ENCODE data around the gene SIT1.
"Not testable (repeated sequence)": the region's sequence is repeated elsewhere in the genome, so short reads cannot be mapped to it uniquely, and the experiment has no call there.

Gene SIT1

GRCh38 chr9:35635730-35636129 is 15.0 kb downstream of the SIT1 start:
- DNase-seq, result no peak

GRCh38 chr9:35629597-35629996 is 21.1 kb downstream of the SIT1 start:
- no peak for DNase-seq

DNA sequence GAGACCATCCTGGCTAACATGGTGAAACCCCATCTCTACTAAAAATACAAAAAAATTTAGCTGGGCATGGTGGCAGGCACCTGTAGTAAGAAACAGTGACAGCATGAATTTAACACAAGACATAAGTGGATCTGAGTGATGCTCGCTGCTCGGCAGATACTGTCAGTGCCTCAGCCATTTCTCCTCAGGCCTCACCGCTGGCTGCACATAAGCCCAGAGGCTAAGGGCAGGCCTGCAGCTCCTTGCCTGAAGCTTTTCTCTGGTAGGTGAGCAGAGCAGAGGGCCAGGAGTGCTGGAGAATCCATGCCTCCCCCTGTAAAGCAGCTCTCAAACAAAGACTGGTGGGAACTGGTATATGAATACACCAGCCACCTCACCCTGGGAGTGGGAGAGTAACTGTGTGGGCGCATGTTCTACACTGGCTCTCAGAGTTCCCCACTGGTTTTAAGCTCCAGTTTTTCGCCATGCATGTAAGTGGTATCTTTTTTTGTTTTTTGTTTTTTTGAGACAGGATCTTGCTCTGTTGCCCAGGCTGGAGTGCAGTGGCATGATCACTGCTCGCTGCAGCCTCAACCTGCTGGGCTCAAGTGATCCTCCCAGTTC is 22.2 kb downstream of the SIT1 start:
- no peak for DNase-seq

GRCh38 chr9:35627575-35627974 is 23.2 kb downstream of the SIT1 start:
- DNase-seq, result no peak

GRCh38 chr9:35619800-35620158 is 31.0 kb downstream of the SIT1 start:
- no peak for DNase-seq

DNA sequence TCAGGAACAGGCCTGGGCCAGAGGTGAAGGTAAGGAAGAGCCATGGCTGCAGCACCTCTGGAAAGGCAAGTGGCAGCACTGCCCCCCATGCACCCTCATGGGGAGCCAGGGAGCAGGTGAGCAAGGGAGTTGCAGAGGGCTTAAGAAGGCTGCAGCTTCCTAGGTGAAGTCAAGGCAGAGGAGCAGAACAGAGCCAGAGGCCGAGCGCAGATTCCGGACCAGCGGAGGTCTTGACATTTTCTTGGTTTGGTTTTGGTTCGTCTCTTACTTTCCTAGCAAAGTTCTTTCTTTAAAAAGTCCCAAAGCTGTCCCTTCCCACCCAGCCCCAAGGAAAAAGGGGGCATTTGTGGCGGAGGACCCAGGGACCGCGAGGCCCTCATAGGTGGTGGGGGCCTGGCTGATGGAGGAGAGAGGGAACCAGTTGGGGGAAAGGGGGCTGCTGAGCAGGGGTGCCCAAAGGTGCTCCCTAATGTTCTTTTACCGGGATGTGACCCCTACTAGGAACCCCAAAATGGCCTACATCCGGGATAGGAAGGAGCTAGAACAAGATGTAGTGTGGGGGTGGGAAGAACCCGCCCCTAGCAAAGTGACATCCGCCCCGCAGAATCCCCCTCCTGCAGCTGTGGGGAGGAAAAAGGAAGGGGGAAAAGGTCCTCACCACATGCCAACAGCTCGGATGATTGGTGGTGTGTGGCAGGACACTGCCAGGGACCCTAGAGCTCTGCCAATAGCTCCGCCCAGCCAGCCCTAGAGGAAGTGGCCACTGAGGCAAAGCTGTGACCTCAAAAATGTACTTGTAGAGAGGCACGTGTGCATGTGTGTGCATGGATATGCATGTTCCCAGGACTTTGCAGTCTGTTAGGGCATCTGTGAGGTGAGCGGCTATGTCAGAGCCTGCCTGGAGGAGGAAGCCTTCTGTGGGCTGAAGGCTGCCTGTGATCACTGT is 31.6 kb downstream of the SIT1 start:
- no peak for DNase-seq

DNA sequence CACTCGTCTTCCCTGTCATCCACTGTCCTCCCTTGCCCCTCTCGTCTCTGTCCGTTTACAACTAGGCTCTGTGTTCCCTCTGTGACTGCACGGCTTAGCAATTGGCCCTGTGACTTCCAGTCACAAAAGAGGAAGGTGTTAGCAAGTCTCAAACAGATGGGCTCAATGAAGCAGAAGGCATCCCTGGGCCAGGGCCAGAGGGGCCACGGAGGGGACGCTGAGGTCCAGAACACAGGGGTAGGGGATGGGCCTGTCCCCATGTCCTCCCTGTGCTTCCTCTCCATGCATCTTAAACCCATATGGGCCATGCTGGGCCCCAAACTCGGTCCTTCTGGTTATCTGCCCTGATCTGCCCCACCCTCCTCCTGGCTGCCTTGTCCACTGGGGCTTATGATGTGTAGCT is 32.4 kb downstream of the SIT1 start, which contains the start of gene CD72:
Gene CD72, minus strand, starts transcription at position 89 of the 403 bp plus-strand sequence. CDS start 110 bp downstream, outside the sequence.
- no peak for DNase-seq

DNA sequence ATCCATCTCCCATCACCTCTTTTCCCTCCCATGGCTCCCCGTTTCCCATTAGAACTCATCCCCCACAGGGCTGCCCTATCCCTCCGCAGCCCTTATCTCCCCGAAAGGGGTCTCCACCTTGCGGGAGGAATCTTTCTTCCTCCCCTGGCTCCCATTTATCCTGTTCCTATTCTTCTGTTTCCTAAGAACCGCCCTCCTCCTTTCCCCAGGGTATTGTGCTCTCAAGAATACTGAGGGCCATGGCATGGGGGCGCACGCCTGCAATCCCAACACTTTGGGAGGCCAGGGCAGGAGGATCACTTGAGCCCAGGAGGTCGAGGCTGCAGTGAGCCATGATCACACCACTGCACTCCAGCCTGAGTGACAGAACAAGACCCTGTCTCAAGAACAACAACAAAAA is 33.2 kb downstream of the SIT1 start:
- DNase-seq, result no peak

DNA sequence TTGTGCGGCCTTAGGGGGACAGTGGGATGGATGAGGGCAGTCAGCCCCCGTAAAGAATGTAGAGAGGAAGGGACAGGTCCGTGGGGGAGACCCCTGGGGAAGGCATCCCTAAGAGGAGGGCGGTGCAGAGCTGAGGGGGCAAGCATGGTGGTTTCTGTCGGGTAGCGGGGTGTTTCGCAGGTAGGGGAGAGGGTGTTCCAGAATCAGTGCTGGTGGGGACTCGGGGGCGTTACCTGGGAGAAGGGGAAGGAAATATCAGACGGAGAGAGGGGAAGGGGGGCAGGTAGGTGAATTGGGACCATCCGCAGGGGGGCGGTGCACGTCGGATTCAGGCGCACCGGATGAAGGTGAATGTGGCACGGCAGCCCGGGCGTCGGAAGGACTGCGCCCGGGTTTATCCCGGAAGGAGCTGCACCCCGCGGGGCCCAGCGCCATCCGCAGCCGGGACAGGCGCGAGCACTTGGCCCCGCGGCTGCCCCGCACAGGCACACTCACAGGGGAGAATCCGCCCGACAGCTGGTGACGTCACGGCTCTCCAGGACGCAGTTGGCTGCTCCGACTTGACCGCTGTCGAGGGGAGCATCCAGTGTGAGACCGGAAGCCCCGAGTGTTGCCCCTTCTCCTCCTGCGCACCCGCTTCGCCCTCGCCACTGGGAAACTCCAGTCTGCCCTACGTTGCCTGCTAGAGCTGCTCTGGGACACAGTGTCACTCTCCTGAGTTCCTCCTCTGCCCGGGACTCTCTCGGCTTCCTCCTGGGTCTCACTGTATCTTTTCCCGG is 33.9 kb downstream of the SIT1 start:
- no peak for DNase-seq

- DNase-seq, result no peak
Measured at GRCh38 chr9:35615981-35616680, 34.6 kb downstream of the SIT1 start.

DNA sequence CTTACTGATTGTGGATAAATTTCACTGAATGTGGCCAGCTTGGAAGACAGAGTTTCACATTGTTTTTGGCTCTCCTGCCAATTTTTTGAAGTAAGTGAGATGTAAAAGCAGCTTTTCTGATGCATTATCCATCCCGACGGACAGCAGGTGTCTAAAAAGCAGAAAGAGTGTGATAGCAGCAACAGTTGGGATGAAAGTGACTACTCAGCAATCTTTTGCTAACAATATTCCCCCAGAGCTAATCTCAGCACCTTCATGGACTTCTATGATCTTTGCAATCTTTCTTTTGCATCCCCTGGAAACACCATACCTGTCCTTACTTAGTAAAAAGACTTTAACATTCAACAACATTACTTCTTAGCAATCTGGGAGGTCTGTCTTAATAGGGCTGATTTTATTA is 37.9 kb downstream of the SIT1 start:
- DNase-seq, result no peak

- DNase-seq, result not testable (repeated sequence)
Measured at GRCh38 chr9:35612066-35612465, 38.7 kb downstream of the SIT1 start.

DNA sequence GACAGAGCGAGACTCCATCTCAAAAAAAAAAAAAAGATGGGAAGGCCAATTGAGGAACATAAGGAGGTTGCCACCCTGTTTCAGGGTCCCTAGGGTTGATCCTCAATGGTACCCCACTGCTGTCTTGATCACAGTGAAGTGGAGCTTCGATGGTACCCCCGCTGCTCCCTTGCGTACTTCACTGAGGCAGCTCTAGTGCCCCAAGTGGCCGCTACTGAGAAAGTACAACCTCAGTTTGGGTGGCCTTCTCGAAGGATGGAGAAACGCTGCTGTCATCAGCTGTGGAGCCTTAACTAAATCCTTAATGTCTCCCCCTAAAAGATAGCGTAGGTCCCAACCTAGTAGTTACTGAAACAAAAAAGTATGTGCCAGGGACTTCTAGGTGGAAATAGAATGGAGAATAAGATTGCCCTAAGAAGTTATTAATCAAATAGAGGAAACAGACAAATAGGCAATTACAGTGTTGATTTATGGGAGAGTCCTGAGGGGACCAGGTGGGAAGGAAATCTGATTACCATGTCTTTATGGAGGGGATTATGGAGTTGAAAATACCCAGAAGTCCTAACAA is 39.4 kb downstream of the SIT1 start:
- peak; percentile 11 for DNase-seq

- DNase-seq, result no peak
Measured at GRCh38 chr9:35609820-35610163, 40.9 kb downstream of the SIT1 start.

DNA sequence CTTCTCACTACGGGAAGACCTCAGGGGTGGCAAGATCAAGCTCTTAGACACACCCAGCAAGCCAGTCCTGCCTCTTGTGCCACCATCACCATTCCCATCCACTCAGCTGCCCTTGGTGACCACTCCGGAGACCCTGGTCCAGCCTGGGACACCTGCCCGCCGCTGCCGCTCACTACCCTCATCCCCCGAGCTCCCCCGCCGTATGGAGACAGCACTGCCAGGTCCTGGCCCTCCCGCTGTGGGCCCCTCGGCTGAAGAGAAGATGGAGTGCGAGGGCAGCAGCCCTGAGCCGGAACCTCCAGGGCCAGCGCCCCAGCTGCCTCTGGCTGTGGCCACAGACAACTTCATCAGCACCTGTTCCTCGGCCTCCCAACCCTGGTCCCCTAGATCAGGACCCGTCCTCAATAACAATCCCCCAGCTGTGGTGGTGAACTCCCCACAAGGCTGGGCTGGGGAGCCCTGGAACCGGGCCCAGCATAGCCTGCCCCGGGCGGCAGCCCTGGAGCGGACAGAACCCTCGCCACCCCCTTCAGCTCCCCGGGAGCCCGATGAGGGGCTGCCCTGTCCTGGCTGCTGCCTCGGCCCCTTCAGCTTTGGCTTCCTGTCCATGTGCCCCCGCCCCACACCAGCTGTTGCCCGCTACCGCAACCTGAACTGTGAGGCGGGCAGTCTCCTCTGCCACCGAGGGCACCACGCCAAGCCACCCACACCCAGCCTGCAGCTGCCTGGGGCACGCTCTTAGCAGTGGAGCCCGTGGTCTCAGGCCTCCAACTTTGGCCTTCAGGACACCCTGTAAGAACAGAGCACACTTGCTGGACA is 41.5 kb downstream of the SIT1 start:
- no peak for DNase-seq

DNA sequence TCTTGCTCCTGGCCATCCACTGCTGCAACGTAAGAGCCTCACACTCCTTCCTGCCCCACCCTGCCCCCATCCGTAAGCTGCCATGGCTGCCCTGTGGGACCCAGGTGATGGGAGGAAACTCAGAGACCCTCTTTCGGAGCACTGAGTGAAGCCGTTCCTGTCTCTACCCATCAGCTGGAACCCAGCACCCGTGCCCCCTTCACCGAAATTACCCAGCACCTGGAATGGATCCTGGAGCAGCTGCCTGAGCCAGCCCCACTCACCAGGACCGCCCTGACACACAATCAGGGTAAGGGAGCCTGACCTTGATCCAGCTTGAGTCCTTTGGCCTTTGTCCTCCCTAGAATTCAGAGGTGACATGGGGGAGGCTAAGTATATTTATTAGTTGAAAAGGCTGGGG is 42.5 kb downstream of the SIT1 start:
- no peak for DNase-seq

DNA sequence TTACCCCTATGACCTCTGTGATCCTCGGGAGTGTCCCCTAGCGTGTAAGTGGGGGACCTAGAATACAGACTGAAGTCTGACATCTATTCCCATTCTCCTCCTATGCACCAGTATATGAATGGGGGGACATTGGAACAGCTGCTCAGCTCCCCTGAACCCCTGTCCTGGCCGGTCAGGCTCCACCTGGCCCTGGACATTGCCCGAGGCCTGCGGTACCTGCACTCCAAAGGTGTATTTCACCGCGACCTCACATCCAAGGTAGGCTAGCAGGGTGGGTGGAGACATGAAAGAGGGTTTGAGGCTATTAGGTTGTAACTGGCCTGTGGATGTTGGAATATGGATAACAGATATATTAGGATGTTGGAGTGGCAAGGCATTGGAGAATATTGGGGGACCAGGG is 44.0 kb downstream of the SIT1 start:
- DNase-seq, result no peak

DNA sequence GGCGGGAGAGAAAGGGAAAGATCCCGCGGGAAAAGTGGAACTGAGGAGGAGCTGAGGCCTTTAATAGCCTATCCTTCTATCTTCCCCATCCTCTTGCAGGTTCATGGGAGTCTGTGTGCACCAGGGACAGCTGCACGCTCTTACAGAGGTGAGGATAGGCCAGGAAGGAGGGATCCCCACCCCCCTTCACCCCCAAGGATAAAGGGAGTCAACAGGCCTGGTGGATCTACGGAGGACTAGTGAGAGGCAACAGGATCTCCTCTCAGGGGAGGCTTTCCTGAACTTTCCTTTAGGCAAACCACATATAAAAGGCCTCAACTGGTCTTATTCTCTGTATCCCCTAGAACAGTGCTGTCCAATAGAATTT is 44.6 kb downstream of the SIT1 start:
- no peak for DNase-seq

GRCh38 chr9:35605351-35606137 is 45.2 kb downstream of the SIT1 start:
- DNase-seq, result no peak

- peak; percentile 49 for DNase-seq
Measured at GRCh38 chr9:35604578-35605350, 46.0 kb downstream of the SIT1 start, which contains the start of gene TESK1. TSS of gene TESK1 (plus strand) at chr9:35605262. CDS start at chr9:35605620, 358 bp downstream.

Data from KG1 (cell line).